HCEC 1CT (cell line): Measurements from ENCODE around the gene RUNX1.
A peak's percentile ranks its signal among the peaks of the same experiment; 100 is the strongest.
"Not testable (repeated sequence)": the region's sequence is repeated elsewhere in the genome, so short reads cannot be mapped to it uniquely, and the experiment has no call there.

Experiments
- DNase-seq: peaks from one replicate; pipeline ENCODE4 v3.0.0-alpha.2; 2017

RUNX1 gene

DNA sequence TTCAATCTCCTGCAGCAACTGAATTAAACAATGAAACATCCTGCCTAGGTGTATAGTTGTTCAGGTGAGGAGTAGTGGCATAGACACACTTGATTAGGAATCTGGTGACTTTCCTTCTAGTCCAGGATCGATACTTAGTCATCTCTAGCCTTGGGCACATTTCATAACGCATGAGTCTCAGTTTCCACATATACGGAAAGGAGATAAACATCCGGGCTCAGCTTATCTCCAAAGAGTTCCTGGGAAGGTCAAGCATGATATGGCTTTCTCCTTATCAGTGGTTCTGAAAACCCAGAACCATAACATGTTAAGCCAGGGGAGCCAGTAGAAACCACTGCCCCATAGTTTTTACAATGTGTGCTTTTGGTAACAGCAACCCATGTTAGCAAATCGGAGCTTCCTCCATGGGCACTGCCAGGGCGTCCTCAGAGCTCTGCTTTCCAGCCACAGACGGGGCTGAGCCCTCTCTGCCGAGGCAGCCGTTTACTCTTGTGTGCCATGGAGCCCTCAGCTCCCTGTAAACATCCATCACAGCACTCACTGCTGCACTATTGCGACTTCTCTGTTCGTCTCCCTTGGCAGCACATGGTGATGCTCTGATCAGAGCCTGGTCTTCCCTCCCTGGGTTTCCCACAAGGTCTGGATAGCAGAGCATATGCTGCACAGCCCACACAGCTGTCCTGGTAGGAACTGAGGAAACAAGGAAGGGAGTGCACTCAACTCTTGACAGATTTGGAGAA lies 34.6 kb downstream of the RUNX1 start:
- DNase-seq = no peak

GRCh38 chr21:35011681-35012080 lies 37.4 kb downstream of the RUNX1 start:
- peak; percentile 26 for DNase-seq

- no peak for DNase-seq
These were observed 38.7 kb downstream of the RUNX1 start for GRCh38 chr21:35010447-35010846.

DNA sequence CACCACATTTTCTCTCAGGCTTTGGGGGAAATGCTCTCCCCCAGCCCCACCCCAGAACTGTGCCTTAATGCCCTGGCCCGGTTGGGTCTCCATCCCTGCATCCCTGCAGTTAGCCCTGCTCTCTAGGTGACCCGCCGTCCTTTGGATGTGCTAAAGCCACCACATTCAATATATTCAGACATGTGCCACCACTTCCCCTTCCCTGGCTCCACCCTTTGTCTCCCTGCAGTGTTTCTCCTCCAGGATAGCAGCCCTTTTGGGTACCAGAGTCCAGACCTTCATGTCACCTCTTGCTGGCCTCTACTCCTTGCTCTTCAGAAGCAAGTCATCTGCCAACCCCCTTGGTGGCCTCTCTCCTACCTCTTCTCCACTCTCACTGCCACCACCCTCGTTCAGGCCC lies 41.8 kb downstream of the RUNX1 start:
- no peak for DNase-seq

GRCh38 chr21:35006771-35007170 lies 42.3 kb downstream of the RUNX1 start:
- no peak for DNase-seq

DNA sequence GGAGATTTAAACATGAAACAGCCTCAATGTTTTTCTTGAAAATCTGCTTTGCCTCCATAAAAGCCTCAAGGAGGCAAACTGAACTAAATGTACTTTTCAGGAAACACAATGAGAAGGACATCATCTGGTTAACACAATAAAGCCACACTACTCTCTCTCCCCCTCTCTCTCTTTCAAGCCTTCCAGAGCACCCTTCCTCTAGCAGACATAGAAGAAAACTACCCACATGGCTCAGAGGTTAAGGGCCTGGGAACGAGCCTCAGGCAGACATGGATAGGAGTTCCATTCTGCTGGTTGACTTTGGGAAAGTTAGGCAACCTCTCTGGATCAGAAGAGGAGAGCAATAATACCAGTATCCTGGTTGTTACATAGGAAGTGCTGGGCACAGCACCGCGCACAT lies 42.9 kb downstream of the RUNX1 start:
- no peak for DNase-seq

DNA sequence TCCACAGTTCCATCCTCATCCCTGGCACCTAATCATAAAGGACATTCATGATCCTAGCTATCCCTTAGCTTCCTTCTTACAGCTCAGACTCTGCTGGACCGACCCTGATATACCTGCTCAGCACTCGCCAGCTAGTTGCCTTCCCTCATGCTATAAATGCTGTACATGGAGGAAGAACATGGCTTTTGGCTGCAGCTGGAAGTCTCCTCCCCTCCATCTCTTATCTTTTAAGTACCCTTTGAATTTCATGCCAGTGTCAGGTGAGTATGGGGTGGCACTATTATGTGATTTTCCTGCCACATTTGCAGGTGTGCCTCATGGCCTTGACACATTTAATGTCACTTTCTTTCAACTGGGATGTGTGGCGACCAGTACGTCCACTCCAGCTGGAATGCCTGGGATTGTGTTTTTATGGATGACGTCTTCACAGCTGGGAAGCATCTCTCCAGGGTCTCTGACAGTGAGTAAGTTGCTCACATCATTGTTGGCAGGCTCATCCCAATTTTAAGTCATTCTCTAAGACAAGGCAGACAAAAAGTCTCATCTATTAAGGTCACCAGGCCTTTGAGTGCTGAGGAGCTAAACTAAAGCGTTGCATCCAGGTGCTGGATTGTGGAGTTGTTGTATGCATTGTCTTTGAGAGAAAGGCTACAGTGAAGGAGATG lies 43.4 kb downstream of the RUNX1 start:
- DNase-seq = no peak

- peak; percentile 37 for DNase-seq
These were observed 44.0 kb downstream of the RUNX1 start for GRCh38 chr21:35005077-35005476.

GRCh38 chr21:35004314-35004713 lies 44.8 kb downstream of the RUNX1 start:
- no peak for DNase-seq

DNA sequence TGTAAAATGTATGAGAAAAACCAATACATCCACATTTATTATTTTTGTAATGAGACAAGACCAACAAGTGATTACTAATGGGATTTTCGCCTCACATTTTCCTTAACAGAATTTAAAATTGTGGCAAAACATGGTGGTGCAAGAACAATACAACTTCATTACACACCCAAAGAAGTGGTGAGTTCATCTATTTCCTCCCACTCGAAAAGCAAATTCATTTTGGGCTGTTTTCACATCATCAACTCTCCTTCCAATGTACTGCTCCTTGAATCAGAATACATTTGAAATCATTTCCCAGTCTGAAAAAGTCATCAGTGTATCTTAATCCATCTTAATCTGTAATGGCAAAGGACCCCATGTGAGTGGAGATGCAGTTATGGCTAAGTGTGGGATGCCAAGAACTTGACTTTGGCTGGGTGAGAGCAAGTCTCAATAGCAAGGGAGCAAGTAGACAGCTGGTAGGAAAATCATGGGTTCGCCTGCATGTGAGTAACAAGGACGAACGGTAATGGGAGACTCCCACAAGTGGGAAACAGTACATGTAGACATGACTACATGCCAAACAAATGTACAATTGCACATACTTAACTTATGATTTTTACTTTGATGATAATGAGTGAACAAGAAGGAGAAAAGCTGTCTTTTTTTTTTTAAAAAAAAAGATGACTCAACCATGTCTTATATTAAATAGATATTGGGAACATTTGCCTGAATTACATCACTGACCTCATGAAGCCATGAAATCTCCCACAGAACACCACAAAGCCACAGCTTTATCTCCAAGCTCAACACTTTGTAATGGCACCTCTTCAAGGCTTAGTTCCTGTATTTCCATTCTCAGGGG lies 46.0 kb downstream of the RUNX1 start:
- peak; percentile 90 for DNase-seq

GRCh38 chr21:34999397-34999941 lies 49.6 kb downstream of the RUNX1 start:
- no peak for DNase-seq

DNA sequence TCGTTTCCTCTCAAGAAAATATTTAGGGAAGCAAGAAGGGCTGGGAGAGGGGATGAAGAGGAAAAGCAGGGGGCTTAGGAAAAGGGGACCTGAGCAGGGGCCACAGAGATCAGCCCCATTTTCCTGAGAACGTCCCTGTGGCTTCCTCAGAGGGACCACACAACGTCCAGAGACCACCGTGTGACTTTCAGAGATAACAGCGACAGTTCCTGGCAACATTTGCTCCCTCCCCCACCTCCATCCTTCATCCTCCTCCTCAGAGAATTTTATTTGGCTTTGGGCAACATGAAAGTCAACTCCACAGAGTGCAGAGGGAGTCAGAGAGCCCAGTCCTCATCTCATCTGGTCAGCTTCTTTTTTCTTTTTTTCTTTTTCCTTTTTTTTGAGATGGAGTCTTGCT lies 50.9 kb downstream of the RUNX1 start:
- DNase-seq = no peak

- DNase-seq = no peak
These were observed 51.8 kb downstream of the RUNX1 start for GRCh38 chr21:34997294-34997693.

- DNase-seq = peak; percentile 68
These were observed 52.6 kb downstream of the RUNX1 start for GRCh38 chr21:34996304-34997101.

DNA sequence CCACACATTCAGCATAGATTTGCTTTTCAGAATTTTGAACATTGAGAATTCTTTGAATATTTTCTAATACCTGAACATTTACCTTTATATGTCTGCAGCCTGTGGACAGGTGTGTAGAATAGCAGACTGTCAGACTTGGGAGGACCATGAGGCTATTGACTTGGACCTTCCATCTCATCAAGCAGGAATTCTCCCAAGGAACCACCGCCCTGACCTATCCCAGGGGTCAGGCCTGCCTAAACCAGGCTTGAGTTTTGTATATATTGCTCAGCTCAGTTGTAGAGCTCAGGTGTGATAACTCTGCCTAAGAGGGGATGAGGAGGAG lies 53.2 kb downstream of the RUNX1 start:
- no peak for DNase-seq

DNA sequence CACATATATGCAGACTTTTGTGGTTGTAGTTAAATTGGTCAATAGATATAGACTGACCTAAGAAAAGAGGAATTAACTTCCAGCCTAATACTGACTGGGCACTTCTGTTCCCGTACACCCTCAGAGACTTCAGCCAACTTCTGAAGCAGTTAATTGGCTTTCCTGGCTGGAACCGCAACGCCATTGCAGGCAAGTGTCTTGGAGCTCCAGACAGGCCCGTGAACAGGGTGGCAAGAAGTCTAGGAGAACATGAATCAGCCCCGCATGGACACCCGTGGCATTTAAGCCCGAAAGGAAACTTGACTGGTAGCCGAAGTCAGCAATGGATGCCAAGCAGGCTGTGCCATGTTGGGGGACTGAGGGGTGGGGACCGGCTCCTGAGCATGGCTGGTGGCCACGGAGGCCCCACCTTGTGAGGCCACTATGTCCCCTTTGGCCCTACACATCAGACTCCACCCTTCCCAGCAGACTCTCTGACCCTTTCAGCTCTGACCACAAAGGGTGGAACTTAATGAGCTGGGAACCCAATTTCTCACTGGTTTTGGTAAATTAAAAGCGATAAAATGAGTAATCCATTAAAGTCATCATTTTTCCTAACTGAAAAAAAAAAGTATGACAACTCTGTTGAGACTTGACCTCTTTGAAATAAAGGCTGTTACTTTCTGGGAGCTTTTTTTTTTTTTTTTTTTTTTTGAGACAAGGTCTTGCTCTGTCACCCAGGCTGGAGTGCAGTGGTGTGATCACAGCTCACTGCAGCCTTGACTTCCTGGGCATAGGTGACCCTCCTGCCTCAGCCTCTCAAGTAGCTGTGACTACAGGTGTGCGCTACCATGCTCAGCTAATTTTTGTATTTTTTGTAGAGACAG lies 54.1 kb downstream of the RUNX1 start:
- DNase-seq = no peak

GRCh38 chr21:34993521-34993921 lies 55.6 kb downstream of the RUNX1 start:
- not testable (repeated sequence) for DNase-seq

DNA sequence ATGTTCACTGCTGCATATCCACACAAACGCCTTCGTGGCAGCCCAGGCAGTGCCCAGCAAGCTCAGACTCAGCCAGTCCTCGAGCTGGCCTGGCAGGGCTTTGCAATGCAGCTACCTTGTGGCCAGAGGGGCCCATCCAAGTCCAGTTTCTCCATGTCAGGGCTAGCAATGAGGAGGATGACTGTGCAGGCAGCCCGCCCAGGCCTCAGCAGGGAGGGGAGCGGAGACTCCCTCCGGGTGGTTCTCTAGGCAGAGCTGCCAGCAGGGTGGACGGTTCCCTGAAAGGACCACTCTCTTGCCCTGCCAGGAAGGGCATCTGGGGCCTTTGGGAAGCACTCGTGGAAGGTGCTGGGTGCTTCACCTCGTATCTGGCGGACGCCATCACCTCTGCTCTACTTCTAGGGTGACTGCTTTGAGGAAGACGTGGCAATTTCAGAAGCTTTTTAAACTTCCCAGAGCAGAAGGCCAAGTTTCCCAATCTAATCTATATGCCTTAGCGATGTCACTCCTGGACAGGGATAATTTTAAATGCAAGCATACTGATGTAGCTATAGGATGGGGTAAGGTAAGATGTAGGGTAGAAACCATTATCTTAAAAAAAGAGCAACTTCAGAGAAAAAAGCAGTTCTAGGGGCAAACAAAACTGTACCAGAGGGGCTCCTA lies 56.2 kb downstream of the RUNX1 start:
- no peak for DNase-seq

DNA sequence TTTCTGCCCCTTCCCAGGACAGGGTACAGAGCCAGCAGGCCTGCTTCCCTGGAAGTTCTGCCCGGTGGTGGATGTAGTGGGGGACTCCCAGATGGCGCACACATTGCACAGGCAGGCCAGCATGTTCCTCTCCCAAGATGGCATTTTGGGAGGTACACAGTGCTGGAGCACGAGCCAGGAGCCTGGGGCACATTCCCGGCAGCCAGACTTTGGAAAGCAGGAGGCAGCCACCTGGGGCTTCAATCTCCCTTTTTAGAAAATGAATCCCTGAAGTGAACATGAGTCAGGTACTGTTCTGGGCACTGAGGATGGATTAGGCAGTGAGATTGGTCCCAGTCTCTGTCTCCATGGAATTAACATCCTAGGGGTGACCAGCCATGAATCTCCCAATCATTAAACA lies 56.9 kb downstream of the RUNX1 start:
- no peak for DNase-seq

GRCh38 chr21:34991366-34991957 lies 57.6 kb downstream of the RUNX1 start:
- DNase-seq = no peak

DNA sequence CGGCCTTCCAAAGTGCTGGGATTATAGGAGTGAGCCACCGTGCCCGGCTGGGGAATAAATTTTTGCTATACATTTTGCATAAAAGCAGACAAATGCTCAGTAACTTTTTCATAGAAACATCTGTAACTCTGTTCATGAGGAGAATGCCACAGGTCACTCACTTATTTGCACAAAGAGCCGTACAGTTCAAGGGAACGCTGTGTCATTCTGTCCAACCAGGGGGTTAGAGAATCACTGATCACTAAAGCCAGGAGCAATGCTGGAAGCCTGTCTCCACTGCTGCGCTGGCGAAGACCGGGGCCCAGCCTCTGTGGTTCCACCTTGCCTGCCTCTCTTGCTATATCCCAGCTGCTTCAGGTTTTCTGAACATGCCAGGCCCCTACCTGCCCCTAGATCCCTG lies 58.3 kb downstream of the RUNX1 start:
- DNase-seq = no peak
